SH-SY5Y (cell line): ENCODE results near the gene PLXNA3.

Experiments used
- GATA2 ChIP-seq: IDR thresholded peaks from 2 replicates; pipeline ENCODE4 v1.6.1; 2011; ENCODE audit warnings: mild to moderate bottlenecking, low read depth, low read length
- GATA3 ChIP-seq: IDR thresholded peaks from 2 replicates; pipeline ENCODE4 v1.6.1; 2011; ENCODE audit warnings: low read depth, mild to moderate bottlenecking, low read length, moderate library complexity

PLXNA3 gene

GRCh38 chrX:154441984-154442707, 15.9 kb upstream of the PLXNA3 start:
- TF ChIP-seq GATA3 (no peak), GATA2 (no peak)

- TF ChIP-seq GATA2, result no peak
- TF ChIP-seq GATA3, result no peak
Observed at GRCh38 chrX:154443479-154443910, 14.6 kb upstream of the PLXNA3 start.

DNA sequence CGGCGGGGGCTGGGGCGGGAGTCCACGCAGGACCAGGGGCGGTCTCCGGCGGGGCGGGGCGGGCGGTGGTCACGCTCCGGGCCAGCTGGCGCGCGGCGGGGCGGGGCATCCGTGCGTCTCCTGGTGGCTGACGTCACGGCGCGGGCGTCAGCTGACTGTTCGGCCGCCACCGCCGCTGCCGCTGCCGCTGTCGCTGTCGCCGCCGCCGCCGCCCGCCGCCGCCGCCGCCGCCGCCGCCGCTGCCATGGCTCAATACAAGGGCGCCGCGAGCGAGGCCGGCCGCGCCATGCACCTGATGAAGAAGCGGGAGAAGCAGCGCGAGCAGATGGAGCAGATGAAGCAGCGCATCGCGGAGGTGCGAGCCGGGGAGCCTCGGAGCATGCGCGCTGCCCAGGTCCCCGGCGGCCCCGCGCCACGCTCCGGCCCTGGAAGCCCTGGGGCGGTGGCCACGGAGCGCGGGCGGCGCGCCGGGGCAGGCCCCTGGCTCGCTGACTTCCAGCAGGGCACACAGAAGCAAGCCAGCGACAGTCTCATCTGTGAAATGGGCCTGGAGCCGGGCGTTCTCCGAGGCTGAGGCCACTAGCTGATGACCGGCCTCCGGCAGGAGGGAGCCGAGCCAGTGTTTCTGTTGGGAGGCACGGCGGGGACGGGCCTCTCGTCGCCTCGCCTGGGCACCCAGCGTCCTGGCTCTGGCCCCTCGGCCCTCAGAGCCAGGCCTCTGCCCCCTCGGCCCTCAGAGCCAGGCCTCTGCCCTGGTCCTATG, 13.9 kb upstream of the PLXNA3 start, which contains the start of gene FAM50A:
Gene FAM50A, plus strand, starts transcription at position 150 of the 763 bp plus-strand sequence. Its CDS starts 95 bp downstream, at position 245.
- TF ChIP-seq GATA3 (no peak), GATA2 (no peak)

- no peak for TF ChIP-seq GATA2
Observed at GRCh38 chrX:154444755-154445246, 13.3 kb upstream of the PLXNA3 start.

GRCh38 chrX:154445776-154446175, 12.3 kb upstream of the PLXNA3 start:
- no peak for TF ChIP-seq GATA3
- no peak for TF ChIP-seq GATA2

GRCh38 chrX:154446430-154446829, 11.7 kb upstream of the PLXNA3 start:
- no peak for TF ChIP-seq GATA2
- no peak for TF ChIP-seq GATA3

- TF ChIP-seq GATA2 (no peak), GATA3 (no peak)
Observed at GRCh38 chrX:154448484-154448883, 9.6 kb upstream of the PLXNA3 start.

DNA sequence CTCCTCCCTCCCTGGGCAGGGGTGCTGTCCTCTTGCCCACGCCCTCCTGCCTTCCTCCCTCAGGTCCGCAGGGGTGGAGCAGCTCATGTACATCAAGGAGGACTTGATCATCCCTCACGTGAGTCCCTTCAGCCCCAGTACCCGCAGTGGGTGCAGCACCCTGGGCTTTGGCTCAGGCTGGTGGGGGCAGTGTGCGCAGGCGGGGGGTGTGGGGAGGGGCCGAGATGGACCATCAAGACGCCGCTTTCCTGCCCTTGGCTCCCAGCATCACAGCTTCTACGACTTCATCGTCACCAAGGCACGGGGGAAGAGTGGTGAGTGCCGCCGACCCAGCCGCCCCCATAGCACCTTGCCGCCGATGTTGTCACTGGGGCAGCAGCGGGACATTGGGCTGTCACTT, 8.5 kb upstream of the PLXNA3 start:
- TF ChIP-seq GATA2 (no peak), GATA3 (no peak)

DNA sequence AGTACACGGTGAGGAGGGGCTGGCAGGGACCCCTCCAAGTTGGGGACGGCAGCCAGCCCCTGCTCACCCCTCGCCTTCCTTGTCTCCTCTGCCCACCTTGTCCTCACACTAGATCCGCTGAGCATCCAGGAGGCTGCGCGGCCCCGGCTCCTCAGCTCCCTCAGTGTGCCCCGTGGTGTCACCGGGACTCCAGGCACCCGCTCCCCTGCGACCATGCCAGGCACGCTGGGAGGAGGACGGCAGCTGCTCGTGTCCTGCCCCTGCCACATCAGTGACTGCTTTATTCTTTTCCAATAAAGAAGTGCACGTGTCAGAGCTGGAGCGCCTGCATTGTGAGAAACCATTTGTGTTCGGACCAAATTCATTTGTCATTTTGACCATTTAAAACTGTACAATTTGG, 7.8 kb upstream of the PLXNA3 start:
- TF ChIP-seq GATA2 (no peak), GATA3 (no peak)

DNA sequence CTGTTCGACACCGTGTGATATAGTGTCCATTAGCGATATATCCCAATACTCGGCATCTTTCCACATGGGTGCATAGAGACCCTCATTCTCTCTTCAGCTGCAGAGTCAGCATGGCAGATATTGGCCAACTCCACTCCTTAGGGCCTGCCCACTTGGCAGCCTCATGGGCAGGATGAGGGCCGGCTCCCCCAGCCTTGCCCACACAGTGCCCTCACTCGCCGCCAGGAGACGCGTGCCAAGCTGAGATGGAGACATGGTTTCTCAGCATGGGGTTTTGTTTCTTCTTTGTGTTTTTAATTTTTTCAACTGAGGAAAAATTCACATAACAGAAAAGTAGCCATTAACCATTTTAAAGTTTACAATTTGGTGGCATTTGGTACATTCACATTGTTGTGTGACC, 5.3 kb upstream of the PLXNA3 start:
- TF ChIP-seq GATA2 (no peak), GATA3 (no peak)

DNA sequence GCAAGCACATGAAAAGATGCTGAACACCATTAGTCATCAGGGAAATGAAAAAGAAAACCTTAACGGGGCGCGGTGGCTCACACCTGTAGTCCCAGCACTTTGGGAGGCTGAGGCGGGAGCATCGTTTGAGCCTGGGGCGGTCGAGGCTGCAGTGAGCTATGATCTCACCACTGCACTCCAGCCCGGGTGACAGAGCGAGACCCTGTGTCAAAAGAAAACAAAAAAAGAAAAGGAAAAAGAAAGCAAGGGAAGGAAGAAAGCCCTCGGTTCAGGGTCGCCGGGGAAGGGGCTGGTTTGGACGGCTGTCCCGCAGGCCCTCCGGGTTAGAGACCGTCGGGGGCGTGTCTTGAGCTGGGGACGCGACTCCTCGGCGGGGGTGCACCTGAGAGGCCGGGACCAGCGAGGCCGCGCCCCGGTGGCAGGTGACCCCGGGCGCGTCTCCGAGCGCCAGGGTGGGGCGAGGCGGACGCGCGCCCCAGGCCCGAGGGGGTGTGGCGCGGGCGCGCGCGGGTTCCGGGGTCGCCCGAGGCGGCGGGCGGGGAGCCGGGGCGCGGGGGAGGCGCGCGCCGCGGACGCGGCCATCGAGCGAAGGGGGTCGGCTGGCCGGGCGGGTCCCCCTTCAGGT, 478 bp upstream of the PLXNA3 start:
- TF ChIP-seq GATA3 (no peak), GATA2 (no peak)

DNA sequence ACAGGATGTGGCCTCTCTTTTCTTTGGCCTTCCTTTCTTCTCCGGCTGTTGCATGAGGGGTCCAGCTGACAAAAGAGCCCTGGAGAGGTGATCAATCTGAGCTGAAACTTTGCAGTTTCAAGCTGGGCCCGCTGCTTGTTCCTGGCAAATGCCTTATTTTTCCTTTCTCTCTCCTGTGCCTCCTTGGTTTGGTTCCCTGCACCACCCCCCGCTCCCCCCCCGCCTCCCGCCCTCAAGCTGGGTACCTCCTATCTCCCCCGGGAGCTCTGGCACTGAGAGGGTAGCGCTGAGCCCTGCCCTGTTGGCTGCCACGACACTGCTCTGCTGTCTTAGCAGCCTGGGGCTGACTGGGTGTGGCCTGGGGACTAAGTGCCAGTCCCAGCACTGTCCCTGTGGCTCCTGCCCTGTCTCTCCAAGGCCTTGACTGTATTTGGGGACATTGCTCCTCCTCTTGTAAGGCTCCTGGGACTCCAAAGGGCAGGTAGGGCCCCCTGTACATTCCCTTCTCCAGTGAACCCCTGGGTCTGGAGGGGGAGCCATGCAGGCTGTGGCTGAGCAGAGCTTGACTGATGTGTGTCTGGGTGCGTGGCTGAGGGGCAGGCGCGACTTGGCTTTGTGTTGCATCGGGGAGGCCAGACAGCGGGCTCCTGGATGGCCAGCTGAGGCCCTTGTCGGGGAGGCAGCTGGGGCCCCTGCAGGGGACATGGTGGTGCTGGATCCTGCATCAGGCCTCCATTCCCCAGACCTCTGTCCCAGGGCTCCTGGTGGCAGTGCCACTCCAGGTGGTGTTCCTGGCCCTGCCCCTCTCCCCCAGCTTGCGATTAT, 1.1 kb downstream of the PLXNA3 start:
- TF ChIP-seq GATA2 (no peak), GATA3 (no peak)

- TF ChIP-seq GATA2 (no peak), GATA3 (no peak)
Observed at GRCh38 chrX:154459832-154460231, 1.8 kb downstream of the PLXNA3 start.

DNA sequence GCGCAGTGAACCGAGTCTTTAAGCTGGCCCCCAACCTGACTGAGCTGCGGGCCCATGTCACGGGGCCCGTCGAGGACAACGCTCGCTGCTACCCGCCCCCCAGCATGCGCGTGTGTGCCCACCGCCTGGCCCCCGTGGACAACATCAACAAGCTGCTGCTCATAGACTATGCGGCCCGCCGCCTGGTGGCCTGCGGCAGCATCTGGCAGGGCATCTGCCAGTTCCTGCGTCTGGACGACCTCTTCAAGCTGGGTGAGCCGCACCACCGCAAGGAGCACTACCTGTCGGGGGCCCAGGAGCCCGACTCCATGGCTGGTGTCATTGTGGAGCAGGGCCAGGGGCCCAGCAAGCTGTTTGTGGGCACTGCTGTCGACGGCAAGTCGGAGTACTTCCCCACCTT, 2.2 kb downstream of the PLXNA3 start:
- TF ChIP-seq GATA2 (no peak), GATA3 (no peak)

DNA sequence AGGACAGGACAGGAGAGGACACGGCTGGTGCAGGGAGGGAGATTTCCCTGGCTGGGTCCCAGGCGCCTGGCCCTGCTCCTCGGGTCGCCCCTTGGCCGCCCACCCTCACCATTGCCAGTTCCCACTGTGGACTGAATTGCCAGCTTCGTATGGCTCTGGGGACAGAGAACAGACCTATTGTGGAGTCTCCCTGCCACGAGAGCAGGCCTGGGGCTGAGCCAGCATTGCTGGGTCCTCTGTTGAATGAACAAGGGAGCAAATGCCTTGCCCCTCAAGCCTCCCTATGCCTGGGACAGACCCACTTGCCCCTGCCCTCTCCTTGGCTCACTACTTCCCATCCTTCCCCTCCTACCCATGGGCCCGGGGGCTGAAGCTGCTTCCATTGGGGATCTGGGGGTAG, 4.3 kb downstream of the PLXNA3 start:
- TF ChIP-seq GATA3 (no peak), GATA2 (no peak)
